Activated naive CD8-positive, alpha-beta T cell treated with anti-CD3 and anti-CD28 coated beads, Interleukin-2, amount 50 U/mL, for 16 hours (primary cell): ENCODE data around the gene DUSP9.

Experiments used
- DNase-seq: peaks from one replicate; pipeline ENCODE4 v3.0.0-alpha.2; 2020; ENCODE audit warnings: low read depth, low spot score

DUSP9 gene

DNA sequence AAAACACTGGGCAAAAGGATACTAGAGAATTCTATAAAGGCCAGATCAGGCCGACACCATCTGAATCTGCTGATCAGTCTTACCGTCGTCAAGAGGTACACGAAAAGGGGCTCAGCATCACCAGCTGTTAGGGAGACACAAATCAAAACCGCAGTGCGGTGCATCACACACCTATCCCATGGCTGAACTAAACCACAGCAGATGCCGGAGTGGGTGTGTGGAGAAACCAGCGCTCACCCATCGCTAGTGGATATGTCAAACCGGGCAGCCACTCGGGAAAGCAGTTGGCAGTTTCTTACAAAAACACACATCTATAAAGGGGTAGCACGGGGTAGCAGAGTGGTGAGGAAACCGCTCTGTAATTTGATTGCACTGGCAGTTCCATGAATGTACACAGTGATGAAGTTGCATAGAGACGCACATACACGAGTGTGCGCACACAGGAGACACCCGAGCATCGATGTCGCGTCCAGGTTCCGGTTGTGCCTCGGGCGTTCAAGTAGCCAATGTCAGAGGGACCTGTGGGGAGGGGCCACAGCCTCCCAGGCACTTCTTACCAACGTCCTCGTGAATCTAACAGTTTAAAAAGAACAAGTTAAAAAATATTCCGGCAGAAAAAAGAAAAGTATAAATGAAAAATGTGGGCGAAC lies 24.9 kb upstream of the DUSP9 start:
- DNase-seq = no peak

GRCh38 chrX:153622661-153623309 lies 24.2 kb upstream of the DUSP9 start:
- no peak for DNase-seq

DNA sequence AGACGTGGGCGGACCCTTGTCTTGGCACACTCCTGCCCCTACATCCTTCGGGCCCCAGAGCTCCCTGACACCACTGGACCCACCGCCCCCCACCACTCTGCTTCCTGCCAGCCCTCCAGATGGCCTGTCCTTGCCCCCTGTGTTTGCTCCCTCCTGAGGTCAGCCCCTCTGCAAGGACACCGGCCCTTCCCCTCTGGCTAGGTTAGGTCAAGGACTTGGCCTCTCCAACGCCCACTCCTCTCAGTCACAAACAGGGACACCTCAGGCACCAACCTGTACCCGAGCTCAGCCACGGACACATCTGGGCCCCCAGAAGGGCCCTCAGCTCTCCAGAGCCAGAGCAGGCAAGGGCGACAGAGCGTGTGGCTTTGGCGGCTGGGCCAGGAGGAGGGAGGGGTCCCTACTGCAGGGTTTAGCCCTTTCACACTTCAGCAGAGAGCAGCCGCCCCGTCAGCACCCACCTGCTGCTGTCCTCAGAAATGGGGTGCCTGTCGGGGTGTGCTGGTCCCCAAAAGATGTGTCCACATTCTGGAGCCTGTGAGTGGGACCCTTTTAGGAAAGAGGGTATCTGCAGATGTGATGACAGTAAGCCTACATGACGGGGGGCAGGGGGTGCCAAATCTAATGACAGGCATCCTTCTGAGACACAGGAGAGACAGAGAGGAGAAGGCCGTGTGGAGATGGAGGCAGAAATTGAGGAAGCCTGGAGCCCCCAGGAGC lies 23.5 kb upstream of the DUSP9 start:
- no peak for DNase-seq

GRCh38 chrX:153624196-153625091 lies 22.6 kb upstream of the DUSP9 start:
- DNase-seq = no peak

DNA sequence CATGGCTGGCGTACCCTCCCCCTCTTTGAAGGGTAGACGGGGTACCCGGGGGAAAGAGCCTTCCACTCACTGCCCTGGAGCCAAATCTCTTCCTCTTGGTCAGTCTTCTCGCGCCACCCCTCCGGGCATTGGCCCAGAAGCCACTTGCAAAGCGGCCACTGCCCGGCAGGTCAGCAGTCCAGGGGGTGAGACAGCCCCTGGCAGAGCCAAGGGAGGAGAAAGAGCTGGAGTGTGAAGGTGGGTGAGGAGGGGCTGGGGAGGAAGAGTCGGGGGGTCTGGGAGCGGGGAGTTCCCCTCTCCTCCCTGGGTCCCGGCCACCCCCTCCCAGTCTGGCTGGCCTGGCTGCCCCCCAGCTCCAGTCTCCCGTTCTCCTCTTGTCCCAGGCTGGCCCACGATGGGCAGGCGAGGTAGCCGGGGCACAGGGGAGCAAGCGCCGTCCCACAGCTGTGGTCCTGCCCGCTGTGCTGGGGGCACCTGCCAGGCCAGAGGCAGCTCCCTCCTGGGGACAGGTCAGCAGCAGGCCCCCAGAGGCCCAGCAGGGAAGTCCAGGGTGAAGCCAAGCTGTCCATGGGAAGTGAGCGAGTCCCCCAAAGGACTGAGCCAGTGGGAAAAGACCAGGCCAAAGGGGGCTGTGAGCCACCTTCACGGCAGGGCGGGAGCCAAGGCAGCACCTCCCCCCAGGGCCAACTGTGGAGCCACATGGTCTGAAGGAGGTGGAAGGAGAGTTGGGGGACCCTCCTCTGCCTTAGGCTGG lies 21.6 kb upstream of the DUSP9 start:
- no peak for DNase-seq

DNA sequence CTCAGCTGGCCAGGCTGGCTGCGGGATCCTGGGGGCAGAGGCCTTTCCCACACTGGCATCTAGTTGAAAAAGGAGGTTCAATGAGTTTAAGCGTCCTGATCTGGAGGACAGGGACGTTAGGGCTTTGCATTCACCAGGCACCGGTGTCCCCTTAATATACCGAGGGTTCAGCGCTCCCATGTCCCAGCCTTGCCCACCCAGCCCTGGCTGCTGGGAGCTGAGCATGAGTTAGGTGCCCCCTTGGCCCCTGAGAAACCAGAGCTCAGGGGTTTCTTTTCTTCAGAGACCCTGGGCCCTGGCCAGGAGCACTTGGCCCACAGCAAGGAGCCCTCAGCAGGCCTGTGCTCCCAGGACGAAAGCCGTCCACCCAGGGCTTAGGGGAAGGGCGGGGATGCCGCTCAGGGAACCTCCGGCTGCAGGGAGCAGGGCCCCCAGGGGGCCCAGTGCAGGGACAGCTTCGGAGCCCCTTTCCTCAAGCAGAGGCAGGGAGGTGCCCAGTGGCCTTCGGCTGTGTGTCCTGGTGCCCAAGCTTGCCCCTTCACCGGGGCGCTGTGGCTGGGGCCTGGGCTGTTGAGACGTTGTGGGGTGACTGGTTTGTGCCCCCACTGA lies 20.9 kb upstream of the DUSP9 start:
- DNase-seq = no peak

DNA sequence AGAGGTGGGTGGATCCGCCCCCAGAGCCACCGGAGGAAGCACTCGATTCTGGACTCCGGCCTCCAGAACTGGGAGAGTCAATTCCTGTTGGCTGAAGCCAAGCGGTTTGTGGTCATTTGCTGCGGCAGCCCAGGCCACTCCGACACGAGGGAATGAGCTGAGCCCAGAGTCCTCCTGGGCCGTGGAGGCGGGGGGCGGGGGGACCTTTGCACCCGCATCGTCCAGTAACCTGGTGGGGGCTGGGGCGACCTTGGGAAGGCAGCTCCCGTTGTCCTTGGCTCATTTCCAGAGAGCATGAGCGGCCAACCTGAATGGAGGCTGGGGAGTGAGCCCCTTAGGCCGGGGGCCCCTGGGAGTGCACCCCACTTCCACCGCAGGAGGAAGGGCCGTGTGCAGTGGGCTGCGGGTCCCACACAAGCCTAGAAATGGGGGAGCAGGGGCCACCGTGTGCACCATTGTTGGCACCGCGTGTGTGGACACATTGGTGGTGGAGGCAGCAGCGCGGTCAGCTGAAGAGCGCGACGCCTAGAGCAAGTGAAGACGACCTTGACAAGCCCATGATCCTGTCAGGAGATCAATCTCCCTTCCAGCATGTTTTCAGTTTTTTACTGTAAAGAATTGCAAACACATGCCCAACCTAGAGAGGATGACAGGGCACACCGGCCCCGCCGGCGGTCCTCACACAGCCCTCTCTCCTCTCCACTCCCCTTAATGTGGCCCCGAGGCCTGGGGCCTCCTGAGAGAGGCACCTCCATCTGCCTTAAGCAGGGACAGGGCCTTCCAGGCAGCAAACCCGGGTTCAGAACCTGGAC lies 19.9 kb upstream of the DUSP9 start:
- no peak for DNase-seq

DNA sequence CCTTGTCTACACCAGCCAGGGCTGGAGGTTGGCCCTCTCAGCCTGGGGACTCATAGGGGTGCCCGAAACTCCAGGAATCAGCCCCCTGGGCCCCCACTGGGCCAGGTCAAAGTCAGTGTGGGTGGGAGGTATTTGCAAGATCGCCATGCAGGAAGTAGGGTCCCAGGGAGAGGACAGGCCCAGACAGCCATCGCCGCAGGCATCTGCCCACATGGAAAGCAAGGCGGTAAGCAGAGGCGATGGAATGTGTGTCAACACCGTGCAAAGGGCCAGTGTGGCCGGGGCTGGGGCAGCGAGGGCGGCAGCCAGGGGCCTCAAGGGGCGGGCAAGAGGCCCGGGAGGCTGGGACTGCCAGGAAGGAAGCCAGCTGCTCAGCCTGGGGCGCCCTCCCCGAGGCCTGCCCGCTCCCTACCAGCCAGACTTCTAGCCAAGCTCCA lies 19.3 kb upstream of the DUSP9 start:
- no peak for DNase-seq

DNA sequence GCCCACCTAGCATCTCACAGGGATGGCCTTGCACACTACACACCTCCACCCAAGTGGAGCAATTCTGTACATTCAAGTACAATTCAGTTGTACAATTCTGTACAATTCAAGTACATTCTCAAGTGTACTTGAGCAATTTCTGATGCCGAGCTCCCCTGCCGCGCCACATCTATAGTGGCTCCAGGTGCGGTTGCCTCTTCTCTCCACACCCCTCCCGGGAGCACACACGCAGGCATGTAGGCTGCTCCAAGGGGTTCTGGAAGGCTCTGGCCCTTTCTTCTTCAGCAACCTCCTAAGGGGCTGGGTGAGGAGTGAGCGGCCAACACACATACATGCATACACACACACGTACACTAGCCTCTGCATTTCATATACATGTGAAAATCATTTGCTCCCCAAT lies 18.9 kb upstream of the DUSP9 start:
- no peak for DNase-seq

DNA sequence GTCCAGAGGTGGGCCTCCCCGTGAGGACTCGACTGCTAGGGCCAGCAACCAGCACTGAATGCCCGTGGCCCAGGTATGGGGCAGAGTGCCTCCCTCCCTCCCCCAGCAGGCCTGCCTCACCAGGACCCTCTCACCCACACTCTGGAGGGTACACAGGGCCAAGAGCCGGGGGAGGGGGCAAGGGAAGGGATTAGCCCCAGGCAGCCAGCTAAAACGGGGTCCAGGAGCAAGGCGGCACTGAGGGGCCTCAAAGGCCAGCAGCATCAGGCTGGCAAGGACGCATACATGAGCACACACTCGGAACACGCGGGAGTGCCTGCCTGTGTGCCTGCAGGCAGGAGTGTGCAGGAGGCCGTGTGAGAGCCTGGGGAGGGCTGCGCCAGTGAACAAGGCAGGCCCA lies 18.3 kb upstream of the DUSP9 start:
- DNase-seq = no peak

GRCh38 chrX:153631346-153631745 lies 15.7 kb upstream of the DUSP9 start:
- no peak for DNase-seq

GRCh38 chrX:153631907-153632594 lies 15.0 kb upstream of the DUSP9 start:
- no peak for DNase-seq

DNA sequence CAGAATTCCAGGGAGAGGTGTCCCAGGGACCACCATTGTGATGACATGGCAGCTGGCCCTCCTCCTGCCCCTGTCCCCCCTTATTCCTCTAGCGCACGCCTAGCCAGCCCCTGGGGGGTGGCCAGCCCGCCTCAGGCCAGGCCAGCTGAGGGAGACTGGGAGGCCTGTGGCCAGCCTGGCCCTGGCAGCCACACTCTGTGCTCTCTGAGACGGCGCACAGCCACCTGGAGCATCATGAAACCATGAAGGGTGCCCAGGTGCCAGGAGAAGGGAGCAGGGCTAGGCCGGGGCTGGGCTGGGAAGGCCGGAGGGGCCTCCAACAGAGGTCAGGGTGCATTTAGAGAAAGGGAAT lies 14.4 kb upstream of the DUSP9 start:
- DNase-seq = no peak

GRCh38 chrX:153633048-153633447 lies 14.0 kb upstream of the DUSP9 start:
- DNase-seq = no peak

DNA sequence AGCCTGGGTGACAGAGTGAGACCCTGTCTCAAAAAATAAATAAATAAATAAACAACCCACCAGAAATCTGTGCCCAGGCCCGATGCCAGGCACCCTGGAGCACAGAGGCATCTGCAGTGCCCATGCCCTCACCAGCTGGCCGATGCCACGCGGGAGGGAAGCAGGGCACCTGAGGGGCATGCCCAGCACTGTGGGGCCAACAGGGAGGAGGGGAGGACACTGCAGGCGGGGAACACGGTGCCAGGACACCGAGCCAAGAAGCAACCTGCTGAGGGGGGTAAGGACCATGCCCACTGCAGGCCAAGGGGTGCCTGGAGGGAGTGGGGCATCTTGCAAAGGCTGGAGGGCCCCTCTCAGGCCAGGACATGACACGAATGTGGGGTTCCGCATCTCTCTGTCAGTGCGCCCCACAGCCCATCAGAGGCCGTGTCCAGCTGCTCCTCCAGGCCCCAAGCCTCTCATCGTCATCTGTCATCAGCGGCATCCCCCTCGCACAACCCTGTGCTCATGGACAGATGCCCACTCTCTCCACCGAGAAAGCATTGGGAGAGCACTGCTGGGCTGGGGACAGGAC lies 13.3 kb upstream of the DUSP9 start:
- no peak for DNase-seq

DNA sequence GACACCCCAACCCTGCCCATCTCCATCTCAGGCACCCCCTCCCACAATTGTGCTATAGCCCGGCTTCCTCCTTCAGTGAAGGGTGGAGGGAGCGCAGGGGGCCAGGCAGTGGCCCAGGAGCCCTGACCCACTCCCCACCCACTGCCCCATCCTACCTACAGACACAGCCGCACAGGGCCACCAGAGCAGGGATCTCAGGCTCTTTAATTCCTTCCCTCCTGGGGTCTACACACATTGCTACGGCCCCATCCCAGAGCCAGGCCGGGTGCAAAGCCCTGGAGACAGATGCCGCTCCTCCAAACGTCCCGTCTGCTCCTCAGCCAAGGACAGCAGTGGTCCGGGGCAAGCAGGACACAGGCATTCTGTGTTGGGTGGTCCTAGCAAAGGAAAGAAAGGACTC lies 12.8 kb upstream of the DUSP9 start:
- no peak for DNase-seq

DNA sequence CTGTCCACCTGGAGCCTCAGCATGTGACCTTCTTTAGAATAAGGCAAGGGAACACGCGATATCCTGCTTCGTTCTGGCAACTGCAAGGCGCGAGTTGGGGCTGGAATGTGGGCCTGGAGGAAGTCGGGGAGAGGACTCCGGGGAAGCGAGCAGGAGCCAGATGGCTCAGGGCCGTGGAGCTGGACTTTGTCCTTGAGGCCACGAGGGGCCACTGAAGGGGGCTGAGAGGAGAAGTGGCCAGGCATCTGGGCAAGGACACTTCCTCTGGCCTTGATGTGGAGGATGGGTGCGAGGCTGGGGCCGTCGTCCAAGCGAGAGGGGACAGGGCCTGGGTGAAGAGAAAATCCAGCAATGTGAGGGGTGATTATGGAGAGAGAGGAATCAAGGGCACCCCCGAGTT lies 12.2 kb upstream of the DUSP9 start:
- DNase-seq = no peak

DNA sequence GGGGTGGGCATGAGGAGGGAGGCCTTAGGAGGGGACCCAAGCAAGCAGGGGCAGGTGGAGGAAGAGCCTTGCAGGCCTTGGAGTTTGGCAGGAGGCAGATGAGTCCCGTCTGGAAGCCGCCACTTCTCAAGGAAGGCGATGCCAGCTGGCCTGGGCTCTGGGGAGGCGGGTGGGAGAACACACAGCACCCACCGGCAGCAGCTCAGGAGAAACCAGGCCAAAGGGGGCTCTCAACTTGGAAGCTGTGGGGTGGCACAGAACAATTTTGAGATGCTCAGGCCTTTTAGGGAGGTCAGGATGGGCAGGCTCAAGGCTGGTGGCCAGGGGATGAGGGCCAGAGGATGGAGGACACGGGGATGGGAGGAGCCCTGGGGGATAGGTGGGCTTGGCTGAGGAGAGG lies 11.6 kb upstream of the DUSP9 start:
- DNase-seq = no peak
